Breast epithelium (tissue), 4 donors: ENCODE data around the gene SPTLC2. TPM values are rescaled to one million over a fixed set of nuclear protein-coding genes. Genes with fewer than 3 reads are reported as not detected.

Source experiments
- DNase-seq, 2 donors: peaks; one replicate each; pipeline ENCODE4 v3.0.0-alpha.2; 2019; ENCODE audit warnings: low spot score in 2 of 2
- H3K27ac ChIP-seq, 2 donors: fragments of 200-600 bp; sonication (generic) in 1 of 2; one replicate each; pipeline ENCODE4 v1.5.1; 2016 to 2019; ENCODE audit warnings: mild to moderate bottlenecking in 1 of 2
- H3K27me3 ChIP-seq, 2 donors: fragments of 200-600 bp; sonication (generic) in 1 of 2; one replicate each; pipeline versions ENCODE4 v1.5.1 to v1.6.0; 2017 to 2019; ENCODE audit warnings: control low read depth in 1 of 2, mild to moderate bottlenecking in 1 of 2
- H3K36me3 ChIP-seq: fragments of 200-600 bp; one replicate; pipeline ENCODE4 v1.5.1; 2019
- H3K4me1 ChIP-seq, 2 donors: fragments of 200-600 bp; sonication (generic); one replicate each; pipeline ENCODE4 v1.5.1; 2016 to 2019; ENCODE audit warnings: control low read depth in 1 of 2
- H3K4me3 ChIP-seq, 3 donors: fragments of 200-600 bp; sonication (generic); 1 replicate in 2 of 3; 2 replicates in 1 of 3; pipeline ENCODE4 v1.5.1; 2016 to 2019; ENCODE audit warnings: mild to moderate bottlenecking in 3 of 3, moderate library complexity in 2 of 3
- H3K9me3 ChIP-seq, 2 donors: fragments of 200-600 bp; sonication (generic) in 1 of 2; one replicate each; pipeline ENCODE4 v1.5.1; 2016 to 2019; ENCODE audit warnings: control low read depth in 1 of 2
- POLR2A ChIP-seq: fragments of 450-650 bp; IDR thresholded peaks from one replicate; pipeline ENCODE4 v1.6.1; 2016; ENCODE audit warnings: antibody characterized with exemption, mild to moderate bottlenecking, moderate library complexity
- POLR2AphosphoS5 ChIP-seq, 3 donors: sonication (generic); formaldehyde crosslinking; IDR thresholded peaks; one replicate each; pipeline ENCODE4 v1.6.1; 2017; ENCODE audit warnings: antibody characterized with exemption in 3 of 3
- intact Hi-C: fragments of 100-400 bp; cut with DNase I; formaldehyde crosslinking; loops from one replicate; pipeline ENCODE4 v1.15.1; 2023; ENCODE audit warnings: low total_unique reads
- total RNA-seq, 3 donors: library from RNA; depleted of rRNA; stranded (reverse); fragments of >200 nt; gene quantifications; one replicate each; pipeline ENCODE4 v1.1.0, GENCODE V29; 2016
- TF ChIP-seq, protein P1 (sequence below), 3 donors: fragments of 450-650 bp; IDR thresholded peaks; one replicate each; pipeline ENCODE4 v1.5.1; 2016 to 2017; ENCODE audit warnings: antibody characterized with exemption in 3 of 3, mild to moderate bottlenecking in 3 of 3, moderate library complexity in 3 of 3

Gene SPTLC2
- total RNA-seq, 3 donors from 2014 or later, result 31.2 to 47.2 (median 42.6) TPM

DNA sequence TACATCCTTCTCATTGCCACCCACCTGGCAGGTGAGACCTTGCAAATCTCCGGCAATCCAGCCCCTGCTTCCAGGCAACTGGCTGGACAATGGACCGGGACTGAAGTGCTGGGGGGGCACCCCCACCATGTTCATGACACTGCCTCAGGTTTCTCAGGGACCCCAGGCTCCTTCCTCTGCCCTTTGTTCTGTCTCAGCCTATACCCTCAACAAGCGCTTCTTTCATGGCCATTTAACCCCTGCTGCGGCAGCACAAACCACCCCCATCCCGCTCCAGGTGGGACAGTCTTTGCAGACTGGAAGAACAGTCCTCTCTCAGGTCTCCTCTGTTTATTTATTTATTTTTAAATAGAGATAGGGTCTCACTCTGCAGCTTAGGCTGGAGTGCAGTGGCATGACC lies 125.4 kb downstream of the SPTLC2 start:
- Histone ChIP-seq H3K27ac (no peak overlapping the region), H3K9me3 (no peaks in the 10 kb centered on the region), H3K36me3 (no peaks in the 10 kb centered on the region), H3K4me1 (no peaks in the 10 kb centered on the region), H3K27me3 (no peaks in the 10 kb centered on the region), H3K4me3 (no peak overlapping the region)
- intact Hi-C loops, result no loop called here
- no peak for DNase-seq
- TF ChIP-seq POLR2AphosphoS5 (IDR thresholded peaks at IDR 0.05) (no peak), POLR2A (no peak)
- TF ChIP-seq, protein P1, sequence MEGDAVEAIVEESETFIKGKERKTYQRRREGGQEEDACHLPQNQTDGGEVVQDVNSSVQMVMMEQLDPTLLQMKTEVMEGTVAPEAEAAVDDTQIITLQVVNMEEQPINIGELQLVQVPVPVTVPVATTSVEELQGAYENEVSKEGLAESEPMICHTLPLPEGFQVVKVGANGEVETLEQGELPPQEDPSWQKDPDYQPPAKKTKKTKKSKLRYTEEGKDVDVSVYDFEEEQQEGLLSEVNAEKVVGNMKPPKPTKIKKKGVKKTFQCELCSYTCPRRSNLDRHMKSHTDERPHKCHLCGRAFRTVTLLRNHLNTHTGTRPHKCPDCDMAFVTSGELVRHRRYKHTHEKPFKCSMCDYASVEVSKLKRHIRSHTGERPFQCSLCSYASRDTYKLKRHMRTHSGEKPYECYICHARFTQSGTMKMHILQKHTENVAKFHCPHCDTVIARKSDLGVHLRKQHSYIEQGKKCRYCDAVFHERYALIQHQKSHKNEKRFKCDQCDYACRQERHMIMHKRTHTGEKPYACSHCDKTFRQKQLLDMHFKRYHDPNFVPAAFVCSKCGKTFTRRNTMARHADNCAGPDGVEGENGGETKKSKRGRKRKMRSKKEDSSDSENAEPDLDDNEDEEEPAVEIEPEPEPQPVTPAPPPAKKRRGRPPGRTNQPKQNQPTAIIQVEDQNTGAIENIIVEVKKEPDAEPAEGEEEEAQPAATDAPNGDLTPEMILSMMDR (IDR thresholded peaks at IDR 0.05), result no peak

DNA sequence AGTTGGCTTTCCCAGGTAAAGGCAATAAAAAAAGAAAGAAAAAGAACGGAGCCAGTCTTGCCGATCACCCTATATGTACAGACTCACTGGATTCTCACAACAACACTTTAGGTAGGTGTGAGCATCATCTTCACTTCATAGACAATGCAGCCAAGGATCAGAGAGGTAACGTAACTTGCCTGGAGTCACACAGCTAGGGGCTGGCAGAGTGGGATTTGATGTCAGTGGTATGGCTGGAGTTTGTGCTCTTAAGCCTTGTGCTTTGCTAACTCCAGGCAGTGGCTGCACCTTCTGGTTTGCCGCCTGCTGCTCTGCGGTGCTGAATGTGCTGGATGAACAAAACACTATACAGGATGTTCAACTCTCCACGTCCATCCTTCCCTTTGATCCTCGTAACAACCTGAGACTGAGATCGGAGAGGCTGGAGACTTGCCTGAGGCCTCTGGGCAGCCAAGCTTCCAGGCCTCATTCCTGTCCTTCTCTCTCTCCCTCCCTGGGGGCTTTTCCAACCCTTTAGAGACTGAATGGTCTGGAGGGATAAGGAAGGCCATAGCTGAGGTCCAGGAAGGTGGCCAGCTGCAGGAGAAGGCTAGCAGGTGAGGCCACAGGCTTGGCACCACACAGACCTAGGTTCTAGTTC lies 126.0 kb downstream of the SPTLC2 start:
- intact Hi-C loops, result no loop called here
- Histone ChIP-seq H3K27me3 (no peaks in the 10 kb centered on the region), H3K4me1 (no peaks in the 10 kb centered on the region), H3K36me3 (no peaks in the 10 kb centered on the region), H3K9me3 (no peaks in the 10 kb centered on the region), H3K27ac (no peak overlapping the region), H3K4me3 (no peak overlapping the region)
- TF ChIP-seq, protein P1 (IDR thresholded peaks at IDR 0.05), result no peak
- TF ChIP-seq POLR2AphosphoS5 (IDR thresholded peaks at IDR 0.05) (no peak), POLR2A (no peak)
- DNase-seq, result no peak

GRCh38 chr14:77489041-77489440 lies 127.4 kb downstream of the SPTLC2 start:
- no peaks in the 10 kb centered on the region for H3K36me3 ChIP-seq
- intact Hi-C loops, result no loop called here
- H3K9me3 ChIP-seq, result no peaks in the 10 kb centered on the region
- no peak overlapping the region for H3K4me3 ChIP-seq
- TF ChIP-seq POLR2AphosphoS5 (IDR thresholded peaks at IDR 0.05) (no peak), POLR2A (no peak)
- TF ChIP-seq, protein P1 (IDR thresholded peaks at IDR 0.05), result no peak
- H3K4me1 ChIP-seq, result no peaks in the 10 kb centered on the region
- no peaks in the 10 kb centered on the region for H3K27me3 ChIP-seq
- no peak overlapping the region for H3K27ac ChIP-seq
- DNase-seq, result no peak

DNA sequence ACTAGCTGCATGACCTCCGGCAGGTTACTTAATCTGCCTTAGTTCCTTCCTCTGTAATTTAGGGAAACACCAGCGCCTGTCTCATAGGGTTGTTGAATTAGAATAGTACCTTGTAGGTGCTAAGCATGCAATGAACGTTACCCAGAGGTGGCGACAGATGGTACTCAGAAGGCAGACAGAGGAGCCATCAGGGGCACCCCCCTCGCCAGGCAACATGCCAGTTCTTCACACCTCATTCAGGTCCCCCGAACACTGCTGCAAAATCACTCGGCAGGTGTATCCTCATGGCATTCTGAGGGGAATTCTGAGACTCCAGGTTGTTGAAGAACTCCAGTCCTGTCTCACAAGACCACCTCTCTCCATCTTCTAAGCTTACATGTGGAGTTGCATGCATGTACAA lies 127.9 kb downstream of the SPTLC2 start:
- no peak overlapping the region for H3K4me3 ChIP-seq
- no peaks in the 10 kb centered on the region for H3K9me3 ChIP-seq
- H3K4me1 ChIP-seq, result no peaks in the 10 kb centered on the region
- no peaks in the 10 kb centered on the region for H3K27me3 ChIP-seq
- H3K27ac ChIP-seq, result no peak overlapping the region
- intact Hi-C loops, result no loop called here
- H3K36me3 ChIP-seq, result no peaks in the 10 kb centered on the region
- TF ChIP-seq POLR2AphosphoS5 (IDR thresholded peaks at IDR 0.05) (no peak), POLR2A (no peak)
- TF ChIP-seq, protein P1 (IDR thresholded peaks at IDR 0.05), result no peak
- no peak for DNase-seq

DNA sequence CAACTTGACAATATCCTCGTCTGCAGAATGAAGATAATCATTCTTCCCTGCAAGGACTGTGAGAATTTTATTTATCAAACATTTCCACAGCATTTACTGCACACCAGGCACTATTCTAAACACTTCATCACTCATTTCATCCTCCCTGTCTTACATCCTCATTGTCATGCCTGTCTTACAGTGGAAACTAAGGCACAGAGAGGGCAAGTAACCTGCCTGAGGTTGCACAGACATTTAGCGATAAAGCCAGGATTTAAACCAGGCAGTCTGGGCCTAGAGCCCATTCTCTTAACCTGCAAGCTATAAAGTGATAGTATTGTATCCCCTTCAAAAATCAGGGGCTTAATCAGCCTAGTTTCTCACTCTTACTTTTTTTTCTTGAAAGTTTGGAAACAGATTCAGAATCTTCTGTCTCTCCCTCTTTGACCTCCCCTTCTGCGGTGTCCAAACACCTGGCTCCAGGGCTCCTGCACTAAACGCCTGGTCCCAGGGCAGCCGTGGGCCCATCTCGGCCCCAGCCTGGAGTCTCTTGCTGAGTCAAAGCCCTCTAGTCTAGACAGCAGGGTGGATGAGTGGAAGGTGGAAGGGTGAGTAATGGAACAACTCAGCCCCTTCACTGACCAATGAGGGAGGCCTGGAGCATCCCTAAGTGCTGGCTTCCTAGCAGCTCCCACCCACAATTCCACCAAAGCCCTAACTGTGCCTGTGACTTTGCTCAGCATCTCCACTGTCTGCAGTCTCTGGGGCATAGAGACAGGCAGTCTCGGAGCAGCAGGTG lies 130.3 kb downstream of the SPTLC2 start:
- no peak overlapping the region for H3K27ac ChIP-seq

More for the DNA sequence above, 130.3 kb downstream of the SPTLC2 start:
- no peak overlapping the region for H3K4me3 ChIP-seq
- H3K4me1 ChIP-seq, result no peaks in the 10 kb centered on the region
- no peaks in the 10 kb centered on the region for H3K9me3 ChIP-seq
- no peaks in the 10 kb centered on the region for H3K27me3 ChIP-seq
- intact Hi-C loops, result loop anchor here (2.0 kb wide), 1 partner anchor 67 kb away; no protein-coding TSS in a partner anchor
- TF ChIP-seq POLR2A (no peak), POLR2AphosphoS5 (IDR thresholded peaks at IDR 0.05) (no peak)
- TF ChIP-seq, protein P1 (IDR thresholded peaks at IDR 0.05), result no peak
- no peaks in the 10 kb centered on the region for H3K36me3 ChIP-seq
- no peak for DNase-seq
